ENCODE measurements around the gene CABP2. TPM values are rescaled to one million over a fixed set of nuclear protein-coding genes. Genes with fewer than 3 reads are reported as not detected.

Gene CABP2
- total RNA-seq, 1 experiment from 2014 or later, result not detected

DNA sequence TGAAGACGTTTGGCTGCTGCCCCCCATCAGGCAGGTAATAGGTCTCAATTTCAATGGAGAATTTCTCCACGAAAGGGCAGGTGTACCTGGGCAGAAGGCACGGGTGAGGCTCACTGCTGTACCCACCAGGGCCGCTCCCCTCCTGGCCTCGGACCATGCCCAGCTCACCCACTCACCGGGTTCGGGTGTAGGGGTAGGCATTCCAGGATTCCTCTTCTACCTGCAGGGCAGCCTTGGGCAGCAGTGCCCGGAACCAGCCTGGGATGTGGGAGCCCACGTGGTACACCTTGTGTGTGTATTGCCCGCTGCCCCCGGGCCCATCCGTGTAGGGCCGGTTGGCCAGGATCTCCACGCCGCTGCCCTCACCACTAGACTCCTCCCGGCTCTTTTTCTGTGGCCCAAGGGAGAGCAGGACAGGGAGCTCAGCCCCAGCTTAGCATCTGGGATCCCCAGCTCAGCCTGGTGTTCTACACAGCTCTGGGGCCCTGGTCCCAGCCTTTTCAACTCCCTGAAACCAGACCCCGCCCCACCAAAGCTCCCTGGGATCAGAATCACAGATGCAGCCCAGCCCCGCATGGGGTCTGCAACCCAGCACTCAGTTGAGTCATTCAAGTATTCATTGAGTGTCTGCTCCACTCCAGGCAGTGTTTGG is 20.8 kb downstream of the CABP2 start:
- in situ Hi-C loops (cut with HindIII; ENCODE audit: low pct_unique_long_range_greater_than_20kb, low sequenced_read_pairs), result no loop called here
- DNase-seq (ENCODE audit: low read depth, low spot score), result no peak

DNA sequence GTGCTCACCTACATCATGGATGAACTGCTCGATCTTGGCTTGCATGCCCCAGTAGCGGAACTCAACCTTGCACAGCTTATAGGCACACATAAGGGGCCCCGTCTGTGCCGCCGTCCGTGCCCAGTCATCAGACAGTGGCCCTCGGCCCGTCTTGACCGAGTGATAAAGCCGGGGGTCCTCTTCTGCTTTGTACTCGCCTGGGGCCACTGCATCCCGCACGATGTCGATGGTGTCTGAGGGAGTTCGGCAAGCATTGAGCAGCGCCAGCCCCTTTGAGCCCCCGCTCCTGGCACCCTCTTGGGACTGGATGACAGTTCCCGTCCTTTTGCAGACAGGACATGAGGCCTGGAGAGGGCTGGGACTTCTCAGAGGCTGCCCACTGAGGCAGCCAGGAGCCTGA is 21.4 kb downstream of the CABP2 start:
- in situ Hi-C loops (cut with HindIII; ENCODE audit: low pct_unique_long_range_greater_than_20kb, low sequenced_read_pairs), result no loop called here
- DNase-seq (ENCODE audit: low read depth, low spot score), result no peak

DNA sequence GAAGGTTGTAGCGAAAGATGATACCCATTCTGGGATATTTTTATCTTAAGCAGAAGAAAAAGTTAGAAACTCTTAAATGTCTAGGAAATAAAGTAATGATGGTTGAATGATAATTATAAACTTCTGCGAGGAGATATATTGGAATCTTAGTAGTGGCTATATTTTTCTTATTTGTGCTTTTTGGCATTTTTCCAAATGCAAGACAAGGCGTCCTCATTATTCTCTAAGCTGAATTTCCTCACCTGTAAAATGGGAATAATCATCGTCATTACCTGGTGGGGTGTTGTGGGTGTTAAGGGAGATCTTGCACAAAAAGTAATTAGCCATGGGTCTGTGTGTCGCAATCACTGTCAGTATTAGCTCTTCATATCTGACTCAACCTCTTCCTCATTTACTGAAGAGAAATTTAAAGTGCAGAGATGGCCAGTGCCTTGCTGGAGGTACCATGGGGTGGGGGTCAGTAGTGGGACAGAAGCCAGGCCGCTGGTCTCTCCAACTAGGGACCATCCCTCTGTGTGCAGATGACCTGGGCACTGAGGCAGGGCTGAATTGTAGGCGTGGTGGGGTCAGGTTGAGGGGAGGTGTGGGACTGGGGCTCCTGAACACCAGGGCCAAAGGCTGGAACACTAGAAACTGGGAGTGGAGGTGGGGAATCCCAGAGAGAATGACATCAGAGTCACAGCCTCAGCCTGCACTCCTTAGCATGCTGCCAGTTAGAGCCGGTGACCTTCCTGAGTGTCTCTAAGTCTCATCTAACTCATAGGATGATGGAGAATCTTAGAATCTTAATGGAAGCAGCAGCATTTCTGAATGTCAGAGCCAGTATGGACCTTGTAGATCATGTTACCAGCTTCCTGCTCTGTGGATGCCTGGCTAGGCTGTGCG is 22.2 kb downstream of the CABP2 start:
- in situ Hi-C loops (cut with HindIII; ENCODE audit: low pct_unique_long_range_greater_than_20kb, low sequenced_read_pairs), result no loop called here
- no peak for DNase-seq (ENCODE audit: low read depth, low spot score)

DNA sequence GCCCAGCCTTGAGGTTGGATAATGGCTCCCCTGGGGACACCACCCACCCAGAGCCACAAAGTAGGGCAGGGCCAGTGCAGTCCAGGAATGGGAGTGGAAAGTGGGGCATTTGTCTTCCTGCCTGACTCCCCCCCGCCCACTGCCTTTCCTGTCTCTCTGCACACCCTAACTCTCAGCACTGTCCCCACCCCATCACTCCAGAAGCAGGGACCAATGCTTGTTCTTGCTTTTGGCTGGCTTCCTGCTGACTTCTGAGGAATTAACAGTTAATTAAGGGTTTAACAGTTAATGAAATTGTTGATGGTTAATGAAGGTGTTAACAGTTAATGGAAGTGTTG is 22.8 kb downstream of the CABP2 start:
- in situ Hi-C loops (cut with HindIII; ENCODE audit: low pct_unique_long_range_greater_than_20kb, low sequenced_read_pairs), result no loop called here
- DNase-seq (ENCODE audit: low read depth, low spot score), result no peak

DNA sequence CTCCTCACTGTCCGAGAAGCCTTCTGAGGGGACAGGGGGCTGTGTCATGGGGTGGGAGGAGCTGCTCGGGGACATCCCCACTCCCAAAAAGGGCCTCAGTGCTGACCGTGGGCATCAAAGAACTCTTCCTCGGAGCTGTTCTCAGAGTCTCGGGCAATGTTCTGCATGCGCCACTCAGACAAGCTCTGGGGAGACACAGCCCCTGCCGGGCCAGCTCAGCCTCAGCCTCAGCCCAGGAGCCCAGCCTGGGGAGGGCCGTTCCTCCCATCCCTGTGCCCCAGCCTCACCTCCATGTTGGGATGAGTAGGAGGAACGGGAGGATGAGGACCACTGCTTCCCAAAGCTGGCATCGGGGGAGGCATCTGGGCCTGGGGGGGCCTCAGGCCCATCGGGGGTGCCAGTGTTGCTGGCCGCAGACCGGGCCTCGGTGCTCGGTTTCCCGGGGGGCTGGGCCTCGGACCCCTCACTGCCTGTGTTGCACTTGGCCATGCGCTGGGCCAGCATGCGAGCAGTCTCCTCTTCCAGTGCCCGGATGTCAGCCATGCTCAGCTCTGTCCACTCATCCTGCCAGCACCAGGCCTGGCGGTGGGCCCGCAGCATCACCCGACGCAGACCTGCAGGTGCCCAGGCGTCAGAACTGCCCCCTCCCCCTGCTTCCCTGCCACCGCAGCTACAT is 23.3 kb downstream of the CABP2 start:
- no peak for DNase-seq (ENCODE audit: low read depth, low spot score)
- in situ Hi-C loops (cut with HindIII; ENCODE audit: low pct_unique_long_range_greater_than_20kb, low sequenced_read_pairs), result no loop called here

GRCh38 chr11:67498544-67498972 is 24.7 kb downstream of the CABP2 start:
- no peak for DNase-seq (ENCODE audit: low read depth, low spot score)
- in situ Hi-C loops (cut with HindIII; ENCODE audit: low pct_unique_long_range_greater_than_20kb, low sequenced_read_pairs), result no loop called here

DNA sequence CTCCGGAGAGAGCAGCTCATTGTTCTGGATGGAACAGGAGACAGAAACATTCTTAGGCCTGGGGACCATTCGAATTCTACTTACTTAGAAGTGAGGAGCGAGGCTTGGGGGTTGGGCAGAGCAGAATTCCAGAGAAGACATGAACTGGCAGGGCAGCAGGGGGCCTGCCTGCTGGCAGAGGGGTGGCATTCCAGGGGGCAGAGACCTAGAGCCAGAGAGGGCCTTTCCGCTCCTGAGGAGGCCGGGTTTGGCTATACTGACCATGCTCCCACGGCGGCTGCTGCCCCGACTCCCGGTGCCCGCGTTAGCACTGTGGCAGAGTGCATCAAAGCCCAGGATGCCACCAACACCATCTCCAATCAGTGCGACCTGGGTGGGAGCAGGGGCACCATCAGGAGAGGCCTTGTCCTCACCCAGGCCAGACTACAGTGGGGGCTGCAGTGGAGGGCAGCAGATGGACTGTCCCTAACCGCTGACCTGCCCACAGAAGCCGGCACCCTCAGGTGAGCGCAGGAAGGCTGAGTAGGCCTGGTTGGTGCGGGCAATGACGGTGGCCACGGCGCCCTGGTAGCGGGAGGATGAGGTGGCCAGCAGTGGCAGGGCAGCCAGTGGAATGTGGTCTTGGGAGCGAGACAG is 25.5 kb downstream of the CABP2 start:
- in situ Hi-C loops (cut with HindIII; ENCODE audit: low pct_unique_long_range_greater_than_20kb, low sequenced_read_pairs), result no loop called here
- DNase-seq (ENCODE audit: low read depth, low spot score), result no peak

GRCh38 chr11:67496113-67496512 is 27.1 kb downstream of the CABP2 start:
- DNase-seq (ENCODE audit: low read depth, low spot score), result no peak
- in situ Hi-C loops (cut with HindIII; ENCODE audit: low pct_unique_long_range_greater_than_20kb, low sequenced_read_pairs), result no loop called here

DNA sequence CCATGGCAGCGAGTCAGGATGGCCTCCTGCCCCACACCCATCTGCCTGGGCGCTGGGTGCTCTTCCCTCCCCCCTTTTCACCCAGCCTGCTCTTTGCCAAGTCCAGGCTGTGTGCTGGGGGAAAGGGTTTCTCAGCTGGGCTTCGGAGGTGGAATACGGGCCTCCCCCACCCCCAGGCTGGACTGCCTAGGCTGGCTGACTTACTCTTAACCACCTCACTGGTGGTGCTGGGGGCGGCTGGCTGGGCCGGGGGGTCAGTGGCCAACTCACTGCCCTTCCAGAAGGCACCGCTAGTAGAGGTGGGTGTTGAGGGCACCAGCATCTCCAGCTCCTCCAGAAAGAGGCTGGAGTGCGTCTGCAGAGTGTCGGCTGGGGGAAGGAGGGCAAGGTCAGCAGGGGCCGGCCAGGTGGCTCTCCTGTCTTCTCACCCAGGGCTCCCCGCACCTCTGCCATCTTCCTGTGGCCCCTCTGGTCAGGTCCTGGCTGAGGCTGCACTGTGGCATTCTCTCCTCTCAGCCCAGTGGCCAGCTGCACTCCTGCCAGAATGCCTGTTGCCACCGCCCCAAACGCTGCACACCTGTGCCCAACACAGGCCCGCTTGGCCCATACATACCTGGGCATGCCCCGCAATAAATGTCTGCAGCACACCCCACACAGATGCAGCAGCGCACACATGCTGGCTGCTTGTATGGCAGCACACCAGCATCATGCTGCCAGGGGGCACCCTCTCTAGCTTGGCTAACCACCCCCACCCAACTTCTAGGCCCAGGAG is 27.8 kb downstream of the CABP2 start:
- in situ Hi-C loops (cut with HindIII; ENCODE audit: low pct_unique_long_range_greater_than_20kb, low sequenced_read_pairs), result no loop called here
- no peak for DNase-seq (ENCODE audit: low read depth, low spot score)

DNA sequence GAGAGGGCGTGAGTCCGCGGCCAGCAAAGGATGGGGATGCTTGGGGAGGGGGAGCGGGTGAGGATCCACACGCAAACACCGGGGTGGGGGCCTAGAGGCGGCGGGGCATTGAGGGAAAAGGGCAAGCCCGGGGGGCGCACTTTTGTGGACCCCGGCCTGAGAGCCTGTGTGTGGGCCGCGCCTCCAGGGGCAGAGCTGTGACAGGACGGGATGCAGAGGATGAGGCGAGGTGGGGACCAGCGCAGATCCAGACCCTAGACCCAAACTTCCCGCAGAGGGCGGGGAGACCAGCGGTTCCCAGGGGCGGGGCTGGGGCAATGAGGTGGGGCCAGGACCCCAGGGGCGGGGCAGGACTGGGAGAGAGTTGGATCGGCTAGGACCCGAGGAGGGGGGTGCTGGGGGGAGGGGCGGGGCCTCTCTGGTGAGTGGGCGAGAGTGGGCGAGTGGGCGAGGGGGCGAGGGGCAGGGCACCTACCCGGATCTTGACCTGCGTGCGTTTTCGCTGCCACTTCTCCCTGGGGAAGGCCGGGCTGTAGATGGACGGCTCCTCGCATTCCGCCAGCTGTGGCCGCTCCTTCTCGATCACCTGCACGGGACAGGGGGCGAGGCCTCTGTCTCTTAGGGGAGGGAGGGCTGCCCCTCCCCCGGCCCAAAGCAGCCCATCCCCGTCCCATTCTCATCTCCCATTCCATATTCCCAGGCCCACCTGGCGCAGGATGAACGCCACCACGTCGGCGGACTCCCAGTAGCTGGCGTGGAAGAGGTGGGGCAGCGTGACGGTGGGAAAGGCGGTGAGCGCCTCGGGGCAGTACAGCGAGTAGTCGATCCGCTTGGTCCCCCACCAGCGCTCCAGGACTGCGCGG is 28.6 kb downstream of the CABP2 start:
- no peak for DNase-seq (ENCODE audit: low read depth, low spot score)
- in situ Hi-C loops (cut with HindIII; ENCODE audit: low pct_unique_long_range_greater_than_20kb, low sequenced_read_pairs), result no loop called here

- in situ Hi-C loops (cut with HindIII; ENCODE audit: low pct_unique_long_range_greater_than_20kb, low sequenced_read_pairs), result no loop called here
- DNase-seq (ENCODE audit: low read depth, low spot score), result no peak
Observed at GRCh38 chr11:67493548-67494370, 29.5 kb downstream of the CABP2 start.

GRCh38 chr11:67492801-67493547 is 30.3 kb downstream of the CABP2 start:
- in situ Hi-C loops (cut with HindIII; ENCODE audit: low pct_unique_long_range_greater_than_20kb, low sequenced_read_pairs), result no loop called here
- DNase-seq (ENCODE audit: low read depth, low spot score), result no peak

- DNase-seq (ENCODE audit: low read depth, low spot score), result no peak
- in situ Hi-C loops (cut with HindIII; ENCODE audit: low pct_unique_long_range_greater_than_20kb, low sequenced_read_pairs), result no loop called here
Observed at GRCh38 chr11:67492069-67492727, 31.0 kb downstream of the CABP2 start.

GRCh38 chr11:67491276-67492068 is 31.8 kb downstream of the CABP2 start:
- DNase-seq (ENCODE audit: low read depth, low spot score), result no peak
- in situ Hi-C loops (cut with HindIII; ENCODE audit: low pct_unique_long_range_greater_than_20kb, low sequenced_read_pairs), result no loop called here
